GF-D8 (cell line): ENCODE results near the gene HSF2.

ENCODE experiments used
- DNase-seq: peaks from one replicate; lab custom pipeline; 2025; lab: John Stamatoyannopoulos, UW

Gene HSF2

DNA sequence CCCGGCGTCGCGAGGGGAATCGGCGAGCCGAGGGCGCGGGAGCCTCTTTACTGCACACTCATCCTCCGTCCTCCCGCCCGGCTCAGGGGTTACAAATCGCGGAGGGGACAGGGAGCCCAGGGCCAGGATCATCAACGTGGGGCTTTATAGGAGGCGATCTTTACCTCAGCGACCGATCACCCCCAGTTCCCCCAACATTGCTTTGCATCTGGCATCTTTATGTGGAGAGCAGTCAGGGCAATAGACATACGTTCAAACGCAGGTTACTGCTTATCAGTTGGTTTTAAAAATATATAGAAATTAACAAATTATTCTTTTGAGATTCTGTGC lies 634 bp downstream of the HSF2 start:
- no peak for DNase-seq

DNA sequence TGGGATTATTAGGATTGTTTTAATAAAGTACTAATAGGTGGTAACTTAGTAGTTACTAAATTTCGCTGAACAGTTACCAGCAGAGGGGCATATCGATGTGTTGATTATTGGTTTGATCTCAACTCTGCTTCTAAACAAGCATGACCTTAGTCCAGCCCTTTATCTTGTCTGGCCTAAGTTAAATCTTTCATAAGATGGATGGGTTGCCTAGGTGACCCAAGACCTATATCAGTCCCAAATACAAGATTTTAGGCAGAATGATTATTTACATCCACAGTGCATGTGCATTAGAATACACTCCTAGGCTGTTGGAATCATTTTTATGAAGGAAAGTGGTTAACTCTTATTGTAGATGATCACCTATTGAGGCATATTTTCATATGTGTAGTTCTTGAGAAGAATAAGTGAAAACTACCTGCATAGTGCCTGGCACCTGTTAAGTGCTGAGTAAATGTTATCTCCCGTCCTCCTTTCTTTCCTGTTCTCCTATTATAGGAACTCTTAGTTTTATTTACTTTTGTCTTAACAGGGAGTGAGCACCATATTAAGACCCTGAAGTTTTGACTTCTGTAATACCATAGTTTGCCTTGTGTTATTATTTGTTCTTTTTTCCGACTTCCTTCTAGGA lies 1.1 kb downstream of the HSF2 start:
- no peak for DNase-seq

DNA sequence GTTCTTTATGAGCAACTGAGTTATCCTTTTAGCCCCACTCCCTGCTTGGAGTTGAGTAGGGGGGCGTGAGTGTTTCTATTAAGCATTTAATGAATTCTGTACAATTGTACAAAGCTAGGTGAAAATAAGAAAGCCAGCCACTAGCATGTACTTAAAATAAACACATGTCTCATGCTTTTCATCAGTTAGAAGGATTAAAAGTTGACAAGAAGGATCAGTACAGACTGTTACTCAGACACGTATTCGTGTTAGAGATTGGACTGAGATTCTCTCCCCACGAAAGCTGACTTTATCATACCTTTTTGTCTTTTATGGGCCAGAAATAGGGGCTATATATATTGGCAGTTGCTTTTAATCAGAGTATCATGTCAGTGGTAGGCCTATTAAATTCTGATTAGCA lies 1.7 kb downstream of the HSF2 start:
- DNase-seq, result no peak

DNA sequence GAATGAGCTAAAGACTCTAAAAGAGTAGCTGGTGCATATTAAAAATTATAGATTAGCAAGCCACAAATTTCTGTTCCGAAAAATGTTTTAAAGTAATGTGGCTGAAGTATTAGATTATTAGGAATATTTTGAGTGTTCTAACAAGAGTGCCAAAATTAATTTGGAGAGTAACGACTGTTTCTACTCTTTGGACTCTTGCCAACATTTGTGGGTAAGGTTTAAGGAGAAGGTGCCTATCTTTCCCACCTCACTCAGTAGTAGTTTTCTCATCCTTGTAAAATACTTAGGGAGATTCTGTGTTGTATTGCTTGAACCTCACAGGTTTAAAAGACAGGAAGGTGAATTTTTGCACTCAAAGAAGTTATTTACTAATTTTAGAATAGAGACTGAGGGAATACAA lies 5.0 kb downstream of the HSF2 start:
- DNase-seq, result no peak

DNA sequence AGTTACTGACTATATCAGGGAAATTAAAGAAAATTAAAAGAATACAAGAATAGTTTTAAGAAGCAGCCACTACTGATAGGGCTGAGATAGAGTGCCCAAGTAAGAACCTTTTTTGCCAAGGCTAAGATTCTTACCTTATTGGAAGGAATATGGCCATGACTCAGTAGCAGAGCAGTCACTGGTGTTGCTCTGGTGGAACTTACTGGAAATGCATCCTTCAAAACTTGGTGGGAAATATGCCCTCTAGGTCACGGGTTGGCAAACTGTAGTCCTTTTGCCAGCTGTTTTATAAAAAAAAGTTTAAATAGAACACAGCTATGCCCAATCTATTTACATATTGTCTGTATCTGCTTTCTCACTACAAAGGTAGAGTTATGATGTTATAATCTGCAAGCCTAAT lies 6.0 kb downstream of the HSF2 start:
- no peak for DNase-seq

DNA sequence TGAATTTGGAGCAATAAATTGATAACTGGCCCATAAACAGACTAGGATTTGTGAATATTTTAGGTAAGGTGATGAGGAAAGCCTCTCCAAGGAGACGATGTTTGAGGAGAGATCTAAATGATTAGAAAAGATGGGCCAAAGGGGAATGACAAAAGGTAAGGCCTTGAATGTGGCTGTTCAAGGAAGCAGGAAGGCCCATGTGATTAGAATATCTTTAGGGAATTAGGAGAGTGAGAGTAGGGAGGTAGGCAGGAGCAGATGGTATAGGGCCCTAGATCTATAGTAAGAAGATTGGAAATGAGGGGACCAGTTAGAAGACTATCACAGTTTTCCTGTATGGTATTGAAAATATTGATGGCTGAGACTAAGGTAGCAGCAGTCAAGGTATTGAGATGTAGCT lies 6.7 kb downstream of the HSF2 start:
- DNase-seq, result no peak

DNA sequence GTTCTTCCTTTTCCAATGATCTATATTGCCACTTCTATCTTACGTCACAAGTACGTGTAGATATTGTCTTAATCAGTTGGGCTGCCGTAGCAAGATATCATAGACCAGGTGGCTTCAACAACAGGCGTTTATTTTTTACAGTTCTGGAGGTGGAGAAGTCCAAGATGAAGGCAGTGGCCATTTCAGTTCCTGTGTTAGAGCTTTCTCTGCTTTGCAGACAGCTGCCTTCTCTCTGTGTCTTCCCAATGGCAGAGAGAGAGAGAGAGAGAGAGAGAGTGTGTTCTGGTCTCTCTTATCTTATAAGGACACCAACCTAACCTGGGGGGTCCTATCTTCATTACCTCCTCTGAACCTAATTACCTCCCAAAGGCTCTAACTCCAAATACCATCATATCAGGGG lies 8.3 kb downstream of the HSF2 start:
- DNase-seq, result no peak

DNA sequence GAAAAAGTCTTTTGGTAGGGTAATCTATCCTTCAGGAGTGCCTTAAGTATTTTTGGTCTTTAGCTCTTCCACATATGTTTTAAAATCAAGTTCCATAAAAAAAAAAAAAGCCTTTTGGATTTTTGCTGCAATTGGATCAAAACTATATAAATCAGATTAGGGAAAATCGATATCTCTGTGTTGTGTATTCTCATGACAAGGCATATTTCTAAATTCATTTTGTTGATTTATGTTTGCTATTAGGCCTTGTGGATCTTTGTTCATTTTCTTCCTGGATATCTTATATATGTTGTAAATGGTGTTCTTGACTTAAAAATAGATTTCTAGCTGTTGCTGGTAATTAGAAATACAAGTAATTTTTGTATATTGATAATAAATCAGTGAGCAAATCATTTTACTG lies 8.8 kb downstream of the HSF2 start:
- no peak for DNase-seq

DNA sequence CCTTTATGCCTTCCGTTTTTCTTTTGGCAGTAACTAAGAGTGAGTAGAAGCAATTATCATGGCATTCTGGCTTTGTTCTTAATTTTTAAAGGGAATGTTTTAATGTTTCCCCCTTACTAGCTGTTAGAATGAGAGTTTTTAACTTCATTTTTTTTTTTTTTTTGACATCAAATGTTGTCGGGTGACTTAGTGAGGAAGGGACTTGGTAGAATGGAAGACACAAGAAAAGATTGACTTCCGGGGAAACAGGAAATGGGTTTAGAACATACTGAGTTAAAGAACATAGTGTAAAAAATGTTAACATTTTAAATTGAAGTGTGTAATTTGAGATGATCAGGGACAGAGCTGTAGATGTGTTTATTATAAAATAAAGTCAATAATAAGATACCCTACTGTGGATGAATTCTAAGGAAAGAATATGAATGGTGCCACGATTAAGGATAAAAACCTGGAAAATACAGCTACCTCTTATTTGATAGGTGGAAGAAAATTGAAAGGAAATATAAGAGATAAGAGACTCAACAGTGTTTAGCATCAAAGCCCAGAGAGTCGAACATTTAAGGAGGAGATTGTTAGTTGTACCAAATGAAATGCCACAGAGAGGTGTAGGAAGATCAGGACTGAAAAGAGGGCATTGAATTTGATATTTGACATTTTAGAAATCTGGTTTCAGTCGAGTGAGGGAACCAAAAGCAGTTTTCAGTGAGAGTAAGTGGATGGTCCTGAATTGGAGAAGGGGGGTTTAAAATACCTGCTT lies 9.4 kb downstream of the HSF2 start:
- no peak for DNase-seq

DNA sequence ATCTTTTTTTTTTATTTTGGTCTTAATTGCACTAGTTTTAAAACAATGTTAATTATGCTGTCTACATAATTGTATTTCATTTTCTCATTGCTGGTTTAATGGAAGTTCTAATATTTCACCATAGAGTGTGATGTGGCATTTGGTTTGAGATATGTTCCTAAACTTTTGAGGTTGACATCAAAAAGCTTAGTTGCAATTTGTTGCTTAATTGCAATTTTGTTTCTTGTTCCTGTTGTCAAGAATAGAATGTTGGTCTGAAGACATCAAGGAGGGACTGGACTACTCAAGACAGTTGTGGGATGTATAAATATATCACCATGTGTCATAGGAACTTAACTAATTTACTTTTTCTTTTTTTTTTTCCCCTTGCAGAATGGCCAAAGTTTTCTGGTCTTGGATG lies 12.5 kb downstream of the HSF2 start:
- no peak for DNase-seq

DNA sequence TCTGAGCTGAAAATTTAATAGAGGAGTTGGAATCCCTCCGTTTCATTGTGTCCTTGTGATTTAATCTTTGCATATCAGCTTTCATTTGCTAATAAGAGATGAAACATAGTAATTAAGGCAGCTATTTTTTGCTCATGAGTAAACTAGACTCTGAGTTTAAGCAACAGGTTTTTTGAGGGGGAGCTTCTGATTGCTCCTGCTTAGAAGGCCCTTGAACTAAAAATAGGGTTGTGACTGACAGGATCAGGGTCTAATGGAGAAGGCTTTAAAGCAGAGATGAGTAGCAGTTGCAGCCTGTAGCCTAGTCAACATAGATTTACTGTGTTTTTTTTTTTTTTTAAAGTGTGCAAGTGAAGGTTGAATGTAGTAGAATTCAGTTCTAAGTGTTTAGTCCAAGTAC lies 17.4 kb downstream of the HSF2 start:
- DNase-seq, result no peak

DNA sequence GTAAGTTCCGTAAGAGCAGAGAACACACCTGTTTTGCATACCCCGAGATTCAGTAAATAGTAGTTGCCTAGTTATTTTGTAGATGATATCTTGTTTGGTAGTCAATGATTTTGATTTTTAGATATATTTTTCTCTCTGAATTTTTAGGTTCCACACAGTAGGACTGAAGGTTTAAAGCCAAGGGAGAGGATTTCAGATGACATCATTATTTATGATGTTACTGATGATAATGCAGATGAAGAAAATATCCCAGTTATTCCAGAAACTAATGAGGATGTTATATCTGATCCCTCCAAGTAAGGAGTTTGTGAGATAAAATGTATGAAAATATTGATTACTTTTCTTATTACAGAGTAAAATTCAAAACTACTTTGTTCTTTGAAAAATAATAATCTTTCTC lies 22.6 kb downstream of the HSF2 start:
- no peak for DNase-seq

DNA sequence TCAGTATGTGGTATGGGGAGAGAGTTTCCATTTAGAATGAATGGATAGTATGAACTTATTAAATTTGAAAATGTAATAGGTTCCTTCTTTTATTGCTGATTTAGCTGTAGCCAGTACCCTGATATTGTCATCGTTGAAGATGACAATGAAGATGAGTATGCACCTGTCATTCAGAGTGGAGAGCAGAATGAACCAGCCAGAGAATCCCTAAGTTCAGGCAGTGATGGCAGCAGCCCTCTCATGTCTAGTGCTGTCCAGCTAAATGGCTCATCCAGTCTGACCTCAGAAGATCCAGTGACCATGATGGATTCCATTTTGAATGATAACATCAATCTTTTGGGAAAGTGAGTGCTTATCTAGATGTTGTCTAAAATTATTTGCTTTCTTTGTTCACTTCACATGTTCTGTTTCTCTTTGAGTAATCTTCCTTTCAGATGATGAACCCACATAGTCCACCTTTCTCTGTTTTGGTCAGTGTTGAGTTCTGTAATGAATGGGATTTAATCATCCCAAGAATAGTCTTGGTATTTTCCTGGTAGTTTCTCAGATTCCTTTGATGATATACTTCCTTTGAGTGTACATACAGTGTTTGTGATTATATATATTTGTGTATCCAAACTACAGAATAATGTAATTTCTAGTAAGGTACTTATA lies 23.3 kb downstream of the HSF2 start:
- DNase-seq, result no peak

DNA sequence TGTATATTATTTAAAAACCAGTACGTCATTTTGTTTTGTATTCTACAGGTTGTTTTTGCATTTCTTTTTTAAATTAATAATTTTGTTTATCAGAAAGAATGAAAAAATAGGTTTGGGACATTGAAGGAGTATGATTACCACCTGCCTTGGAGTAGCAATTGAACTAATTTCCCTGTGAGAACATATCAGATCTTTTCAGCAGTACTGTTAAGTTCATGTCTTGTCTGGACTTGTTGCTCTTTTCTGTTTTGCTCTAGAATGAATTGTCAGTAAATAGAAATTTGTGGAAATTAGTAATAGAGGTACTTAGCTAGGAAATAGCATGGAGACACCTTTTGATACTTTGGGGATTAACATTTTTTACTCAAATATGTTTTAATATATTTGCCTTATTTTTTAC lies 24.3 kb downstream of the HSF2 start:
- DNase-seq, result no peak

DNA sequence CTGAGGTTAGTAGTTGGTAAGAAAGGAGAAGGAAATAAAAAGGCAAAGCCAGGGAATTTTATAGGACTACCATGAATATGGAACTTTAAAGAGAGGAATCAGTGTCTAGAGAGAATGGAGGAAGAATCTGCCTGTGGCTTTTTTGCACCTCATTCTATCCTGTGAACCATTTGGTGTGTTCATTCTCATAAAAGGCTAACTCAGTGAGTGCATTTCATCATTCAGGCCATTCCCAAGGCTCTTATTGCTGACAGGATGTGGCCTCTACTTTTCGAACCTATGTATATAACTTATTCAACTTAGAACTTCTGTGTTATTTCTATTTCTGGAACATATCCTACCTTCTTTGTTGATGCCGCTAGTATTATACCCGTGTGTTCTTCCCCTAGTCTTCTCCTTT lies 27.1 kb downstream of the HSF2 start:
- no peak for DNase-seq

DNA sequence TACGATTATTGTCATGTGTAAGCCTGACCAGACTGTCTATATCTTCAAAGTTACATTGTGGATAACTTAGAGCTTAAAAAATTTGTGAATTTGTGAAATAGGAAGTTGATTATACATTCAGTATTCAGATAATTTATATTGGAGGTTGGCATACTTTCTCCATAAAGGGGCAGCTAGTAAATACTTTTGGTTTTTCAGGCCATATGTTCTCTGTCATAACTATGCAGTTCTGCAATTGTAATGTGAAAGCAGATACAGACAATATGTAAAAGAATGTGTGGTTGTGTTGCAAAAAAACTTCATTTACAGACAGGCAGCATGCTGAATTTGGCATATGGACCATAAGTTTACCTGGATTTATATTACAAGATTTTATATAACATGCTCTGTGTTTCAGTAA lies 29.3 kb downstream of the HSF2 start:
- DNase-seq, result no peak

DNA sequence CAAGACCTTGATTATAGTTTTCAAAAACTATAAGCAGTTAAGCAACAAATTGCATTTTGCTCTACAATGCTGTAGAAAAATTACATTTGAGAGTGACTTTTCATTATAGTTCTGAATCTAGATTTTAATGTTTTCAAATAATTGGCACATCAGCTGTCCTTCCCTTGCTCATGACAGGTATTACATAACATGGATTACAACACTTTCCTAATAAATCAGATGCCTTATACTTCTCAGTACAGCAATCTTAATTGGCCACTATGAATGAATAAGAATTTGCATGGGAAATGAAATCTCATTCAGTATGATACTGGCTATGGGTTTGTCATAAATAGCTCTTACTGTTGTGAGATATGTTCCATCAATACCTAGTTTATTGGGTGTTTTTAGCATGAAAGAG lies 29.9 kb downstream of the HSF2 start:
- DNase-seq, result no peak

DNA sequence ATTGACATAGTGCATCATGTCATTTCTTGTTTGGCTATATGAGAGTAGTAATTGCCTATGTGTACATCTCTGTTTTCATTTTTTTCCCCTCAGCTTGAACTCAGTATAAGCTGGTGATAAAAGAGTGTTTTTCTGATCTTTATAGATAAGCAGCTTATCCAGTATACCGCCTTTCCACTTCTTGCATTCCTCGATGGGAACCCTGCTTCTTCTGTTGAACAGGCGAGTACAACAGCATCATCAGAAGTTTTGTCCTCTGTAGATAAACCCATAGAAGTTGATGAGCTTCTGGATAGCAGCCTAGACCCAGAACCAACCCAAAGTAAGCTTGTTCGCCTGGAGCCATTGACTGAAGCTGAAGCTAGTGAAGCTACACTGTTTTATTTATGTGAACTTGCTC lies 32.3 kb downstream of the HSF2 start:
- no peak for DNase-seq

DNA sequence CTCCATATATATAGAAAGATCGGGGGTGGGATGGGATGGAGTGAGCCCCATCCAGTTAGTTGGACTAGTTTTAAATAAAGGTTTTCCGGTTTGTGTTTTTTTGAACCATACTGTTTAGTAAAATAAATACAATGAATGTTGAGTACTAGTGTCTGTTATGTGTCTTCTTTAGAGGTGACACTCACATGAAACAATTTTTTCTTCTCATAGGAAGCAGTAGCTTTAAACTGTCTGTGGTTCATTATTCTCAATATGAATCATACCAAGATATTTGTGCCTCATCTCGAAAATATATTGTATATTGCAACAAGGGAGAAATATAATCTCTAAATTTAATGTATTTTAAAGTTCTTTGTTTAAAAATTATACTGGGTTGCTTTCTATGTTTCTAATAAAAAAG lies 33.4 kb downstream of the HSF2 start:
- DNase-seq, result no peak

DNA sequence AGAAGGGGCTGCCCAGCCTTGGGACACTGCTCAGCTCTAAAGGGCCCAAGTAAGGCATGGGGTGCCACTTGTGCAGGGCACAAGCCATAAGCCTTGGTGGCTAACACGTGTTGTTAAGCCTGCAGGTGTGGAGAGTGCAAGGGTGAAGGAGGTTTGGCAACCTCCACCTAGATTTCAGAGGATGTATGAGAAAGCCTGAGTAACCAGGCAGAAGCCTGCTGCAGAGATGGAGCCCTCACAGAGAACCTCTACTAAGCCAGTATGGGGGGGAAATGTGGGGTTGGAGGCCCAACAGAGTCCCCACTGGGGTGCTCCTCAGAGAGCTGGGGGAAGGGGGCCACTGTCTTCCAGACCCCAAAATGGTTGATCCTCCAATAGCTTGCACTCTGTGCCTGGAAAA lies 39.5 kb downstream of the HSF2 start:
- no peak for DNase-seq

DNA sequence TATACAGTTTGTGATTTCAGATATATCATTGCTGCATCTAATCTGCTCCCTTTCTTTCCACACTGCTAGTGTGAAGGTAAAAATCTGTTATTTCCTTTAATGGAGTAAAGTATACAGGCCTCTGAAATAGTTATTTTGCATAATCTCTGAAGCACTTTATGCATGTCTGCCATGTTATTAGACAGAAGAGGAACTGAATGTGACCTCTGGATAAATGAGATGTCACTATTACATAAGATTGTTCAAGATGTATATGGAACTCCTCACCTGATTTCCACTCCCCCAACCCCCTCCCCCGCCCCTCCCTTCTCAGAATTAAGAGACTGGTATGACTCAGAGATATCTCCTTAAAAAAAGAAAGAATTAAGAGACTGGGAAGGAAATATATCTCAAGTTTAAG lies 45.8 kb downstream of the HSF2 start:
- no peak for DNase-seq

DNA sequence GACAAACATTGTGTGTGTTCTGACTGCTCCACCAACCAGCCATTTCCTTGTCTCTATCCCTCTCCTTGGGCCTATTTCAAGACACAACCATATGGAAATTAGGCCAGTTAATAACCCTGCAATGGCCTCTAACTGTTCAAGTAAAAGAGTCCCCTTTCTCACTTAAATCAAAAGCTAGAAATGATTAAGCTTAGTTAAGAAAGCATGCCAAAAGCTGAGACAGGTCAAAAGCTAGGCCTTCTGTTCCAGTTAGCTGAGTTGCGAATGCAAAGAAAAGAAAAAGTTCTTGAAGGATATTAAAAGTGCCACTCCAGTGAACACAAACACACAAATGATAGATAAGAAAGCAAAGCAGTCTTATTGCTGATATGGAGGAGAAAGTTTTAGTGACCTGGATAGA lies 49.6 kb downstream of the HSF2 start:
- no peak for DNase-seq

DNA sequence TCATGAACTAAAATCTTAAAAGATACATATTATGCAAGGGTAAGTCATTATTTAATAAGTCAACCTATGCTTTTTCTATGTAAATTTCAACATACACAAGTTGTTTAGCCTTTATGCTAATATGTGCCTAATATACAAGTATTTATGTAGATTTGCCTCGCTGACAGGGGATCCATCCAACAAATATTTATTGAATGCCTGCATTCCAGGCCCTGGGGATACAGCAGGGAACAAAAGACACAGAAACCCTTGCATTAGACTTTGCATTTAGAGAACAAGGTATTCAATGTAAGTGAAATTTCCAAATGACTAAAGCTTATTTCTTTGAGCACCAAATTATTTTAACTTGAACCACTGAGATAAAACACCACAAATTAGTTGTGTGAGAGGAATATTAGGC lies 53.1 kb downstream of the HSF2 start:
- DNase-seq, result no peak

DNA sequence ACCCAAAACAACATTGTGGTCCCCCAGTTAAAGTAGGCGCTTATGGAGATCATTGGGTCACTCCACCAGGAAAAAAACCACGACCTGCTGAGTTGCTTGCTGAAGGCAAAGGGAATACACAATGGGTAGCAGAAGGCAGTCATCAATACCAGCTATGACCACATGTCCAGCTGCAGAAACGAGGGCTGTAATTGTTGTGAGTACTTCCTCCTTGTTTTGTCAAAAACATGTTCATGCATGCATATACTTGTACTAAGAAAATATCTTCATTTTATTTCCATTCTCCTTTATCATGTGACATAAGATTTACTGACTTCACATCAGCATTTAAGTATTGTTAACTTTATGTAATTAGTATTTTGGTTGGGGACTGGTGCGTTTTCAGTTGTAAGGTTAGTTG lies 55.2 kb downstream of the HSF2 start:
- DNase-seq, result no peak
